SKM-1 (cell line): ENCODE data around the gene KCNK3.

ENCODE experiments used
- DNase-seq: peaks from one replicate; lab custom pipeline; 2025; ENCODE audit not compliant: unreplicated experiment; lab: John Stamatoyannopoulos, UW

The KCNK3 gene

GRCh38 chr2:26778507-26778906 lies 86.0 kb downstream of the KCNK3 start:
- DNase-seq = no peak

GRCh38 chr2:26780203-26780760 lies 87.8 kb downstream of the KCNK3 start:
- DNase-seq = peak; percentile 61
